HG03460 (cell line): ENCODE measurements around the gene UNK.
"Not testable (repeated sequence)": the region's sequence is repeated elsewhere in the genome, so short reads cannot be mapped to it uniquely, and the experiment has no call there.

ENCODE experiments used
- ATAC-seq: cut with Tn5 transposase; IDR thresholded peaks from one replicate; pipeline ENCODE4 v1.9.1; 2021; ENCODE audit not compliant: unreplicated experiment

Gene UNK

DNA sequence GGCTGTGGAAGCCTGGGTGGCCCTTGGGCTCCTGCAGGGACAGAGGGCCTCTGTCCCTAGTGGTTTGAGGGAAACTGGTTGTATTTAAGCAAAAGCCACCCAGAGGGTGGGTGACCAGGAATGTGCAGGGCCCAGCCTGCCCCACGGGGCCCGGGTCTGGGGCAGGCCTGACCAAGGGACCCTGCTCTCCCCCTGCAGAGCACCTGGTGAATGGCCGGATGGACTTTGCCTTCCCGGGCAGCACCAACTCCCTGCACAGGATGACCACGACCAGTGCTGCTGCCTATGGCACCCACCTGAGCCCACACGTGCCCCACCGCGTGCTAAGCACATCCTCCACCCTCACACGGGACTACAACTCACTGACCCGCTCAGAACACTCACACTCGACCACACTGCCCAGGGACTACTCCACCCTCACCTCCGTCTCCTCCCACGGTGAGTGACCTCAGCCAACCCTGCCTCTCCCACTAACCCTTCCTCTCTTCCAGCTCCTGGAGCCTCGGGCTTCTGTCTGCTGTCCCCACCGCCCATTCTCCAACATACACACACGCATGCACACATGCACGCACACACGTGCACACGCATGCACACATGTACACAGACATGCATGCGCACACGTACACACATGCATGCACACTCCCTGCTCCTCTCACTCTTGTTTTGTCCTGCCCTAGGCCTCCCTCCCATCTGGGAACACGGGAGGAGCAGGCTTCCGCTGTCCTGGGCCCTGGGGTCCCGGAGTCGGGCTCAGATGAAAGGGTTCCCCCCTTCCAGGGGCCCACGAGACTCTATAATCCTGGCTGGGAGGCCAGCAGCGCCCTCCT lies 30.0 kb upstream of the UNK start:
- ATAC-seq: no peak

DNA sequence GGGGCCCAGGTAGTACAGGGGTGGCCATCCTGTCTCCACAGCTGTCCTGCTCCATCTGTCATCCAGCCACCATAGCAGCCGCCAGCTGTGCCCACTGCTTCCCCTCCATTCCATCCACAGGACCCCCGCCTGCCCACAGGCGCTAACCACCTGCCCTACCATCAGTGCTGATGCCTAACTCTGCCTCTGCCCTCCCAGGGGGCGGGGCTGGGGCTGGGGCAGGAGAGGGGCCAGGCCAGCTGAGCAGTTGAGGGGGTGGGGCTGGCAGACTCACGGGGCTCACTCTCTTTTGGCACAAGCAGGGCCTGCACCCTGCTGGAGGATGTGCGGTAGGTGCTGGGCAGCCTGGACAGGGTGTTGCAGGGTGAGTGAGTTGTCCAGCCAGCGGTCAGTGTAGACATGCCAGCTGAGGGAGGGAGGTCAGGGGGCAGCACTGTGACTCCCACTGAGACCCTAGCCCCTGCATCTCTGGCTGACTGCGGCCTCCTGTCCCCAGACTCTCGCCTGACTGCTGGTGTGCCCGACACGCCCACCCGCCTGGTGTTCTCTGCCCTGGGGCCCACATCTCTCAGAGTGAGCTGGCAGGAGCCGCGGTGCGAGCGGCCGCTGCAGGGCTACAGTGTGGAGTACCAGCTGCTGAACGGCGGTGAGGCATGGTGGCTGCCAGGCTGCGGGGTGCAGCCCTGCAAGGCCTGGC lies 29.3 kb upstream of the UNK start:
- ATAC-seq: no peak

DNA sequence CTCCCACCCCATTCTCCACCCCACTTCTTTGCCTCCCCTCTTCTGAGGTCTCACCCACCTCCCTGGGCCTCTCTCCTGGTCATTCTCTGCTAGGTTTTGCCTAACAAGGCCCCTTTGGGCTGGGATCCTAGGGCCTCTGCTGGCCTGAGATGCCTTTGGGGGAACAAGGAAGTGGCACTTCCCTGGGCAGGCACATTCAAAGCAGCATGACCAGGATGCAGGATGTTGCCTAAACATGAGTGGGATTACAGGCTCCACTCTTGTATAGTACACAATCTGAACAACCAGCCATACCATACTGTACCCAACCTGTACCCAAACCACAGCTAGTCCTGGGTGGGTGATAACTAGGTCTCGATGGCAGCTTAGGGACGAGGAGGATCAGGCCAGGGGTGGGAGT lies 28.6 kb upstream of the UNK start:
- no peak for ATAC-seq

DNA sequence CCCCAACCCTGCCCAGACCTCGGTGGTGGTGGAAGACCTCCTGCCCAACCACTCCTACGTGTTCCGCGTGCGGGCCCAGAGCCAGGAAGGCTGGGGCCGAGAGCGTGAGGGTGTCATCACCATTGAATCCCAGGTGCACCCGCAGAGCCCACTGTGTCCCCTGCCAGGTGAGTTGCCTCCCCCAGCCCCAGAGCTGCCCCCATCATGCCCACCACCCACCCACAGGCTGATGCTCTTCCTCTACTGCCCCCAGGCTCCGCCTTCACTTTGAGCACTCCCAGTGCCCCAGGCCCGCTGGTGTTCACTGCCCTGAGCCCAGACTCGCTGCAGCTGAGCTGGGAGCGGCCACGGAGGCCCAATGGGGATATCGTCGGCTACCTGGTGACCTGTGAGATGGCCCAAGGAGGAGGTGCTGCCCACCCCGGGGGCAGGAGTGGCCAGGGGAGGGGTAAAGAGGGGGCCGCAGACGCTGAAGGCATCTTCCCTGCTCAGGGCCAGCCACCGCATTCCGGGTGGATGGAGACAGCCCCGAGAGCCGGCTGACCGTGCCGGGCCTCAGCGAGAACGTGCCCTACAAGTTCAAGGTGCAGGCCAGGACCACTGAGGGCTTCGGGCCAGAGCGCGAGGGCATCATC lies 28.0 kb upstream of the UNK start:
- no peak for ATAC-seq

DNA sequence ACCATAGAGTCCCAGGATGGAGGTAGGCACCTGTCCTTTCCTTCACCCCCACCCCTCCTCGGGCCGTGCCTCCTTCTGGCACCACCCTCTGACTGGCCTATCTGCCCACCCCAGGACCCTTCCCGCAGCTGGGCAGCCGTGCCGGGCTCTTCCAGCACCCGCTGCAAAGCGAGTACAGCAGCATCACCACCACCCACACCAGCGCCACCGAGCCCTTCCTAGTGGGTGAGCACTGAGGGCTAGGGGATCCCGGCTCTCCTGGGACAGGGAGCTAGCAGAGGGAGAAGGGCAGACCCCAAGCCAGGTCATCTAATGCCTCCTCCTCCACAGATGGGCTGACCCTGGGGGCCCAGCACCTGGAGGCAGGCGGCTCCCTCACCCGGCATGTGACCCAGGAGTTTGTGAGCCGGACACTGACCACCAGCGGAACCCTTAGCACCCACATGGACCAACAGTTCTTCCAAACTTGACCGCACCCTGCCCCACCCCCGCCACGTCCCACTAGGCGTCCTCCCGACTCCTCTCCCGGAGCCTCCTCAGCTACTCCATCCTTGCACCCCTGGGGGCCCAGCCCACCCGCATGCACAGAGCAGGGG lies 27.4 kb upstream of the UNK start:
- ATAC-seq: no peak

DNA sequence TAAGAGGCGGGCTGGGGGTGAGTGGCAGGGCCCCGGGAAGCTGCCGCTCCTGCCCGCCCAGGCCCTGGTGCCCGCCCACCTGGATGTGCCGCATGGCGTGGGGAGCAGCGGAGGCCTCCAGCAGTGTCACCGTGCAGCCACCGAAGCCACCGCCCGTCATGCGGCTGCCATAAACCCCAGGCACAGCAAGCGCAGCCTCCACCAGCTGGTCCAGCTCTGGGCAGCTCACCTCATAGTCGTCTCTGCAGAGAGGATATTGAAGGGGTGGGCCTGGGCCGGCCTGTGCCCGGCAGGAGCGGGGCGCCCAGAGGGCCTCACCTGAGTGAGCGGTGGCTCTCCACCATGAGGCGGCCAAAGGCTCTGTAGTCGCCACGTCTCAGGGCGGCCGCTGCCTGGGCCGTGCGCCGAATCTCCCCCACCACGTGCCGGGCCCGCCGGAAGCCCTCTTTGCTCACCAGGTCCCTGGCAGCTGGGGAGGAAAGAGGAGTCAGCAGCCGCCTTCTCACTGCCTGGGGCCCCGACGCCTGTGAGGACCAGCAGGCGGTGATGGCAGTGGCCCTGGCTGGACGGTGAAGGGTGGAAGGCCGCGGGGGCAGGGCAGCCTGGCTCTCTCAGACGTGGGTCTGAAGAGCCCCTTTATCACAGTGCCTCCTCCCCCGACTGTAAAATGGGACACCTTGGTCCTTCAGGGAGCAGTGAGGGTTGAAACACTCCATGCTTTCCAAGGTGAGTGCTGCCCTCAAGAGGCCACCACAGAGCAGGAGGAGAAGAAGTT lies 26.3 kb upstream of the UNK start:
- no peak for ATAC-seq

DNA sequence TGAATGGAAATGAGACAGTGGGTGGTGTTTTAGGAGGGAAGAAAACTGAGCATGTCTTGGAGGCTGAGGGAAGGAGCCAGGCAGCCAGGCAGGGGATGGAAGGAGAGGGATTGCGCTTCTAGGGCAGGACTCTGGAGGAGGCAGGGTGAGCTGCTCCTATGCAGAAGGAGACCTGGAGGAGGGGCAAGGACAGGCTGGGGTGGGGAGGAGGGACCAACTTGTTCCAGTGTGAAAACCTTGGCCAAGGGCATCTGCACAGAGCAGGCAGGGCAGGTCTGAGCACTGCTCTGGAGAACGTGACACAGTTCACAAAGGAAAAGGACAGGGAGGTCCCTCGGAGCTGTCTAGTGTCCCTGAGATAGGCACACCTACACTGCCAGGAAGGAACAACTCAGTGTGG lies 25.1 kb upstream of the UNK start:
- no peak for ATAC-seq

DNA sequence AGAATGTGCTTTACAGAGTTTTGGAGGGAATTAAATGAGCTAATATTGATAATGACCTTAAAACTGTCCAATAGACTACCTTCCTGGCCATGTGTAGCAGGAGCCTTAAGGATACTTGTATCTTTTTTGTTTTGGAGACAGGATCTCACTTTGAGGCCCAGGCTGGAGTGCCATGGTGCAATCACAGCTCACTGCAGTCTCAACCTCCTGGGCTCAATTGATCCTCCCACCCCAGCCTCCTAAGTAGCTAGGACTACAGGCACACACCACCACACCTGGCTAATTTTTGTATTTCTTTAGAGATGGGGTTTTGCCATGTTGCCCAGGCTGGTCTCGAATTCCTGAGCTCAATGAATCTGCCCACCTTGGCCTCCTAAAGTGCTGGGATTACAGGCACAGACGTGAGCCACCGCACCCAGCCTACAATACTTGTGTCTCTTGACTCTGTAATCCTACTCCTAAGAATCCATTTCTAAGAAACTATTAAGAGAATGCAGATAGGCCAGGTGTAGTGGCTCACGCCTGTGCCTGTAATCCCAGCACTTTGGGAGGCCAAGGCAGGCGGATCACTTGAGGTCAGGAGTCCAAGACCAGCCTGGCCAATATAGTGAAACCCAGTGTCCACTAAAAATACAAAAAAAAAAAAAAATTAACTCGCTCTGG lies 24.5 kb upstream of the UNK start:
- ATAC-seq: not testable (repeated sequence)

DNA sequence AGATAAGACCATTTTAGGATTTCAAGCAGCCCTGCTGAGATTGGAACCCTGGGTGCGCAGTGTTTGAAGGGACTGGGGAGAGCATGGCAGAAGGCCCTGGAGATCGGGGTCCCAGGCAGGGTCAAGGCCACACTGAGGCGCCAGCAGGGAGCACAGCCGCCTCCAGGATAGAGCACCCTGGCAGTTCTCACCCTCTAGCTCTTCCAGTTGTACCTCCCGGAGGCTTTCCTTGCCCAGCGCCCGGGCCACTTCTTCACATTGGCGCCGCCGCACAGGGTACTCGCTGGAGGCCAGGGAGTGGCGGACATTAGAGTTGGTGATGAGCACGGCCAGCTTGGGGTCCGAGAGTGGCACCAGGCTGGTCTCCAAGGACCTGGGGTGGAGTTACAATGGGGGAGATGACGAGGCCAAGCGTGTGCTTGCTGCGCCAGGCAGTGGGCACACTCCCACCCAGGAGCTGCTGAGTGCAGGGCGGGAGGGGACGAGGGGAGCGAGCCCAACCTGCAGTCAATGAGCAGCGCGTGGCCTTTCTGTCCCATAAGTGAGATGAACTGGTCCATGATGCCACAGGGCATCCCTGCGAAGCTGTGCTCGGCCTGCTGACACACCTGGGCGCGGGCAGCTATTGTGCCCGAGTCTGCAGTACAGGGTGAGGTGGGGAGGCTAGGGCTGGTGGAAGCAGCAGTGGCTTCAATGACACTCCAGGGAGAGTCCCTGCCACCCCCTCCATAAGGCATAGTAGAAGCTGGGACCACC lies 21.9 kb upstream of the UNK start:
- no peak for ATAC-seq

DNA sequence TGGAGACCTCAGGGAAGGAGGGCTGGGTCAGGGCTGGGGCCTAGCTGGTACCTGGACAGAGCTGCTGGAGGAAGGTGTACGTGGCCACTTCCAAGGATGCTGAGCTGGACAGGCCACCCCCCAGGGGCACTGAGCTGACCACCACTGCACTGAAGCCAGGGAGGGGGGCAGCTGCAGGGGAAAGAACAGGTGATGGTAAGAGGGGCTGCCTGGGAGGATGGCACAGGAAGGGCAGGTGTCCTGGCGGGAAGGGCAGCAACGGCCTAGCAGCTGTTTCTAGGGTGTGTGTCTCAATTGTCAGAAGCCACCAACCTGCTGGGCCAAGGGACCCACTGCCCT lies 21.4 kb upstream of the UNK start:
- ATAC-seq: no peak

DNA sequence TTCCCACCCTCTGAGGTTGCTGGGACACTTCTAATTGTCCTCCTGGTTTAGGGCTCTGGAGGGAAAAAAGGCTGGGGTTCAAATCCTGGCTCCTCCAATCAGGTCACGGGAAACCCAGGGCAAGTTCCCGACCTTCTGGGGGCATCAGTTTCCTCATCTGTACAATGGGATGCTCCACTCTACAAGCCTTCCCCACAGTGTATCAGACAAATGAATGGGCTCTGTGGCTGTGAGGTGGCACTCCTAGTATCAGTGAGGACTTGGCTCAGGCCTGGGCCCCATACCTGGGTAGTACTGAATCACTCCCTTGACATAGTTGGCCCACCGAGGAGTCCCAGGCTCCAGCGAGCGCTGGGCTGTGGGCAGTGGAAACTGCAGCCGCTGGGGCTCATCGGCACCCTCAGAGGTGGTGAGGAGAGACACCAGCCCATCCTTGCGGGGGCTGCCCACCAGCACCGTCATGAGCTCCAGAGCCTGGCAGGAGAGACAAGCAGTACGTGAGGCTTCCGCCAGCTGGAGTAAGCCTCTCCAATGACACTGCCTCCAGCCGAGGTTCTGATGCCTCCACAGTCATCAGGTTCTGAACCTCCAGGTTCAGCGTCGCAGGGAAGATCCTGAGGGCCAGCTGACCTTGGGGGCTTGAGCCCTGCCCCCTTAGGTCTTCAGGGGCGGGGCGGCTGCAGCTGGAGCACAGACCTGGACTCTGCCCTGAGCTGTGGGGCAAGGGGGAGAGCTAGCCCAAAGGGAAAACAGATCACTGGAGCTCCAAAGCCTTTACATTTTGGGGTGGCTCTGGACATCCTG lies 20.8 kb upstream of the UNK start:
- no peak for ATAC-seq

DNA sequence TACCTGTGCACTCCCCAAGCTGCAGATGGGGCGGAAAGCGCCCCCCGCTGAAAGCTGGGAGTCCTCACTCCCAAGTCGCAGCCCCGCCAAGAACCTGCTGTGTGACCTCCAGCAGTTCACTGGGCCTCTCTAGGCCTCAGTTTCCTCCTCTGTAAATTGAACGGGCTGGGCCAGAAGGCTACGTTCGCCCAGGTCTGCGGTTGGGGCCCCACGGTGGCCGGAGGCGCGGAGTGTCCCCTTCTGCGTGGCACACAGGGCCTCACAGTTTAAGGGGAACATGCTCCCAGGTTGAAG lies 20.2 kb upstream of the UNK start:
- no peak for ATAC-seq

DNA sequence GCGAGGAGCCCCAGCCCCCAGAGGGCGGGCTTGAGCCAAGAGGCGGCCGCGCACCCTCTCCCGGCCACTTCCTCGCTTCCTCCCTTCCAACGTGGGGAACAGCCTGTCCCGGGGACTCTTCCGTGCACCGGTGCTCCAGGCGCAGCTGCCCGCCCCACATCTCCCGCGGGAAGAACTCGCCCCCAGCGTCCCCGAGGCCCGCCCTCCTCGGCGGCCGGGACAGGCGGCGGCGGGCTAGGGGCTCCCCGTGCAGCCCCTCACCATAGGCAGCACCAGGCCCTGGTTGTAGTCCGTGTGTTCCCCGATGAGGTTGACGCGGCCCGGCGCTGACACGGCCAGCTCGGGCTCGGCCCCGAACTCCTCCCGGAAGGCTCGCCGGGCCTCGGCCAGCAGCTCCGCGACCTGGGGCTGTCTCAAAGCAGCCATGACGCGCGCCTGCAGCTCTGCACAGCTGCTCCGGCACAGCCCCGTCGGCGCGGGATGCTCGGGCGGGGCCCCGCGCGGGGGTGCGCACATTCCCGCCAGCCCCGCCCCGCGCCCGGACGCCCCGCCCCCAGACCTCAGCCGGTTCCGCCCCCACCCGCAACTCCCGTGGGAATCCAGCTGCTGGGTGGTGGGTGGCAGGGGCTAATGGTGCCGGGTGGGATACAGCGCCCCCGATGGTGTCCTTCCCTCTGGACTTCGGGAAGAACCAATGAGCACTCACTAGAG lies 19.7 kb upstream of the UNK start, which contains the start of gene GALK1:
Gene GALK1, minus strand, starts transcription at position 482 of the 711 bp plus-strand sequence. Its CDS starts 56 bp downstream, at position 426.
- ATAC-seq: peak; percentile 67

DNA sequence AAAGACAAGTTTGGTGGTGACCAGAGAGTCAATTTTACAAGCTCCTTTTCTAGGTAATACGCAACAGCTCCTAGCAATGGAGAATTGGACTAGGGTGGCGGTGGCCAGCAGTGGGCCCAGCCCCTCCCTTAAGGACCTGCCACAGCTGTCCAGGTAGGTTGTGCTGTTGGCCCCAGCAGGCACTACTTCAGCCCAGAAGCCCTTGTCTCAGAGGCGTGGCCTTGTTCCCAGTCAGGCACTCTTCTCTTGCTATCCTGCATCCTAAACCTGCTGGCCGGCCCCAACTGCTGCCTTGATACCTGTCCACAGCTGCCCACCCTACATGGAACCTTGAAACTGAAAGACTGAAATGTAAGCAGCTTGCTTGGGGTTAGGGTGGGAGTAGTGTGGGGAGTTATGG lies 18.6 kb upstream of the UNK start:
- ATAC-seq: no peak

DNA sequence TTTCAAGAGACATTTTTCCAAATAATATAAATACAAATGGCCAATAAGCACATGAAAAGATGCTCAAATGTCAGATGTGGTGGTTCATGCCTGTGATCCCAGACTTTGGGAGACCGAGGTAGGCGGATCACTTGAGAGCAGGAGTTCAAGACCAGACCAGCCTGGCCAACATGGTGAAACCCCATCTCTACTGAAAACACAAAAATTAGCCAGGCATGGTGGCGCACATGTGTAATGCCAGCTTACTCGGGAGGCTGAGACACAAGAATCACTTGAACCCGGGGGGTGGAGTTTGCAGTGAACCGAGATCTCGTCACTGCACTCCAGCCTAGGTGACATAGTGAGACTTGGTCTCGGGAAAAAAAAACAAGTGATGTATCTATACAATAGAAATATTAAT lies 16.7 kb upstream of the UNK start:
- ATAC-seq: no peak

DNA sequence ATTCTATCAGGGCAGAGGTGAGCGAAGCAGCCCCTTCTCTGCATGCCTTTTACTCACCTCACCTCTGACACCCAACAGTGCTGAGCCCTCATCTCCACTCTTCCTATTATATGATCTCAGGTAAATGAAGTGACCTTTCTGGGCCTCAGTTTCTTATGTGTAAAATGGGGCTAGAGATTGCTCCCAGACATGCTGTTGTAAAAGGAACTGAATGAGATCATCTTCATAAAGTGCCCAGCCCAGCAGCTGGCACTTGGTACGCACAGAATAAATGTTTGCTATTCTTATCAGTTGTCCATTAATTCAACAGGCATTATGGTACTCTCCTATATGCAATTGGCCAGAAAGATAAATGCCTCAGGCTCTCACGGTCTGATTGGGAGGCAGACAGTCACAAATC lies 15.1 kb upstream of the UNK start:
- no peak for ATAC-seq

DNA sequence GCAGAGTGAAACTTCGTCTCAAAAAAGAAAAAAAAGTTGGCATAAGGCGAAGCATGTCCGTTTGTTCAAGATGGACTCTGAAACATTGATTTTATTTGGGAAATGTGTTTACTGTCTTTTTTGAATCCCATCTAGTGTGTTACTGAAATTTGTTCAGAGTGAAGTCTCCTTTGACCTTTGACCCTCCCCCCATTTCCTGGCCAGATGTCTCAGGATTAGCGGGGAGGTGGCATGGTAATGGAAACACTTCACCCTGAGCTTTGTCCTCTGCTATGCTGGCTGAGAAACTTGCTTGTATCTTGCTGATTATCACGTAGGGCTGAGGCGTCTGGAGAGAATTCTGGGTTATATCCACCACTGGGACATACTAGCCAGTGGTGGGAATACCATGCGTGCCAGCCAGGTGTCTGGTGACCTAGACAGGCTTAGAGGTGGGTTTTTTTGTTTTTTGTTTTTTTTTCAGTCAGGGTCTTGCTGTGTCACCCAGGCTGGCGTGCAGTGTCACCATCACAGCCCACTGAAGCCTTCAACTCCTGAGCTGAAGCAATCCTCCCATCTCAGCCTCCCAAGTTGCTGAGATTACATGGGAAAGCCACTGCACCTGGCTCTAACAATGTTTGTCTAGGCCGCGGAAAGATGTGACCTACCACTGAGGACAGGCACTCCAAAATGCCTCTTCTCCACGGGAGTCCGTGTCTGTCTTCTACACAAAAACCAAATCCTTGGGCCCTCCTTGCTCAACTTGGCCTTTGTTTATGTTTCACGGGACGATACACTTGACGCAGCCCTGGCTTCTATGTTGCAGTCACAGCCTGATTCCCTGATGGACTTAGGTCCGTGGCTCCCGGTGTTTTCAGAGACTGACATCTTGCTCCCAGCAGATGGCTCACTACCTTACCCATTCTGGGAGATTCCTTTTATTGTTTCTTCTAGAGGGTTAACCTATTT lies 13.0 kb upstream of the UNK start:
- no peak for ATAC-seq
